Thyroid gland (tissue), 4 donors: ENCODE data around the gene STEEP1. TPM values are rescaled to one million over a fixed set of nuclear protein-coding genes. Genes with fewer than 3 reads are reported as not detected.
A peak's percentile ranks its signal among the peaks of the same experiment; 100 is the strongest.

ENCODE experiments used
- DNase-seq, 2 donors: peaks; one replicate each; pipeline ENCODE4 v3.0.0-alpha.2; 2019
- H3K27ac ChIP-seq, 3 donors: fragments of 200-600 bp; sonication (generic); 1 replicate in 2 of 3; 2 replicates in 1 of 3; pipeline ENCODE4 v1.5.1; 2016 to 2019; ENCODE audit warnings: mild to moderate bottlenecking in 1 of 3, moderate library complexity in 1 of 3
- H3K27me3 ChIP-seq: fragments of 200-600 bp; sonication (generic); one replicate; pipeline ENCODE4 v1.5.1; 2019
- H3K36me3 ChIP-seq, 2 donors: fragments of 200-600 bp; sonication (generic); one replicate each; pipeline ENCODE4 v1.5.1; 2016 to 2019
- H3K4me1 ChIP-seq, 2 donors: fragments of 200-600 bp; sonication (generic); one replicate each; pipeline ENCODE4 v1.5.1; 2017 to 2019
- H3K4me3 ChIP-seq, 3 donors: fragments of 200-600 bp; sonication (generic); replicated peaks in 1 of 3; 1 replicate in 2 of 3; 2 replicates in 1 of 3; pipeline ENCODE4 v1.5.1; 2016; ENCODE audit warnings: mild to moderate bottlenecking in 1 of 3
- H3K9me3 ChIP-seq: fragments of 200-600 bp; sonication (generic); one replicate; pipeline ENCODE4 v1.5.1; 2017
- CTCF ChIP-seq, 6 experiments: fragments of 200-600 bp in 3 of 6; fragments of 450-650 bp in 3 of 6; sonication (generic) in 3 of 6; IDR thresholded peaks; one replicate each; pipeline ENCODE4 v1.5.1; 2016 to 2019; ENCODE audit warnings: antibody characterized with exemption in 6 of 6, mild to moderate bottlenecking in 2 of 6, inconsistent platforms in 1 of 6, moderate library complexity in 1 of 6
- POLR2A ChIP-seq, 2 donors: fragments of 450-650 bp; IDR thresholded peaks; one replicate each; pipeline ENCODE4 v1.6.1; 2017; ENCODE audit warnings: antibody characterized with exemption in 2 of 2, mild to moderate bottlenecking in 2 of 2, moderate library complexity in 1 of 2
- WGBS, 2 donors: methylation state at CpG; one replicate each; pipeline ENCODE4 v1.1.5; 2017; 5-methylcytosine and 5-hydroxymethylcytosine counted together
- intact Hi-C: fragments of 100-400 bp; cut with DNase I; formaldehyde crosslinking; loops from one replicate; pipeline ENCODE4 v1.15.1; 2023
- total RNA-seq, 4 donors: library from RNA; depleted of rRNA; stranded (reverse); fragments of >200 nt; gene quantifications; one replicate each; pipeline ENCODE4 v1.2.3, GENCODE V29; 2016

The STEEP1 gene
- total RNA-seq, 4 donors from 2014 or later = 20.6 to 42.0 (median 33.7) TPM

GRCh38 chrX:119583431-119584059 lies 18.3 kb upstream of the STEEP1 start:
- peak overlapping the region in 1 of 3 donors; percentile 25 for H3K27ac ChIP-seq
- WGBS, 2 donors = 12 to 31% methylated on average over 2 of the region's 2 CpGs
- no peaks in the 10 kb centered on the region for H3K27me3 ChIP-seq
- no peak overlapping the region for H3K4me3 ChIP-seq
- intact Hi-C loops = no loop called here
- H3K4me1 ChIP-seq = peaks cover 0 to 4% of the 10 kb centered on the region in 2 donors
- TF ChIP-seq CTCF (IDR thresholded peaks at IDR 0.05) = no peak
- TF ChIP-seq POLR2A (IDR thresholded peaks at IDR 0.05) = no peak
- no peak for DNase-seq
- H3K36me3 ChIP-seq = no peaks in the 10 kb centered on the region
- H3K9me3 ChIP-seq = no peaks in the 10 kb centered on the region

GRCh38 chrX:119579414-119579813 lies 14.2 kb upstream of the STEEP1 start:
- Histone ChIP-seq H3K27ac (no peak overlapping the region), H3K4me3 (no peak overlapping the region), H3K9me3 (no peaks in the 10 kb centered on the region), H3K27me3 (no peaks in the 10 kb centered on the region), H3K4me1 (peaks cover 4 to 6% of the 10 kb centered on the region in 2 donors), H3K36me3 (no peaks in the 10 kb centered on the region)
- TF ChIP-seq CTCF (IDR thresholded peaks at IDR 0.05) (no peak), POLR2A (IDR thresholded peaks at IDR 0.05) (no peak)
- DNase-seq = no peak
- intact Hi-C loops = no loop called here

GRCh38 chrX:119574394-119575266 lies 9.4 kb upstream of the STEEP1 start, which contains the start of gene UBE2A:
Gene UBE2A, plus strand, starts transcription at chrX:119574563. Its CDS starts 149 bp downstream, at chrX:119574712.
- WGBS, 2 donors = 0 to 2% methylated on average over 6 to 8 of the region's 86 CpGs
- peak in 2 of 6 experiments; percentile 27 to 30 for TF ChIP-seq CTCF (IDR thresholded peaks at IDR 0.05)
- TF ChIP-seq POLR2A (IDR thresholded peaks at IDR 0.05) = peak; percentile 27 to 86
- H3K27me3 ChIP-seq = no peaks in the 10 kb centered on the region

GRCh38 chrX:119573840-119574393 lies 8.7 kb upstream of the STEEP1 start:
- Histone ChIP-seq H3K4me1 (peaks cover 5 to 6% of the 10 kb centered on the region in 2 donors), H3K27ac (peak overlapping the region; percentile 87 to 93 (median 89)), H3K36me3 (no peaks in the 10 kb centered on the region), H3K9me3 (no peaks in the 10 kb centered on the region), H3K4me3 (peak overlapping the region in 2 of 3 donors; percentile 52 to 59), H3K27me3 (no peaks in the 10 kb centered on the region)
- intact Hi-C loops = no loop called here
- no peak for TF ChIP-seq CTCF (IDR thresholded peaks at IDR 0.05)
- no peak for TF ChIP-seq POLR2A (IDR thresholded peaks at IDR 0.05)
- WGBS, 2 donors = 0 to 1% methylated on average over 30 of the region's 30 CpGs
- DNase-seq = peak; percentile 53 to 58

More at GRCh38 chrX:119574394-119575266, 9.4 kb upstream of the STEEP1 start, which contains the start of gene UBE2A:
- Histone ChIP-seq H3K9me3 (no peaks in the 10 kb centered on the region), H3K36me3 (no peaks in the 10 kb centered on the region), H3K4me1 (peaks cover 5 to 6% of the 10 kb centered on the region in 2 donors), H3K4me3 (peak within 1 kb of the TSS; percentile 6 to 59 (median 52)), H3K27ac (peak within 1 kb of the TSS; percentile 87 to 93 (median 89))
- intact Hi-C loops = no loop called here
- DNase-seq = peak; percentile 90 to 91
